Measurements from ENCODE around the gene PITRM1. TPM values are rescaled to one million over a fixed set of nuclear protein-coding genes. Genes with fewer than 3 reads are reported as not detected.

Gene PITRM1
- total RNA-seq, 1 donor = 84.6 TPM

DNA sequence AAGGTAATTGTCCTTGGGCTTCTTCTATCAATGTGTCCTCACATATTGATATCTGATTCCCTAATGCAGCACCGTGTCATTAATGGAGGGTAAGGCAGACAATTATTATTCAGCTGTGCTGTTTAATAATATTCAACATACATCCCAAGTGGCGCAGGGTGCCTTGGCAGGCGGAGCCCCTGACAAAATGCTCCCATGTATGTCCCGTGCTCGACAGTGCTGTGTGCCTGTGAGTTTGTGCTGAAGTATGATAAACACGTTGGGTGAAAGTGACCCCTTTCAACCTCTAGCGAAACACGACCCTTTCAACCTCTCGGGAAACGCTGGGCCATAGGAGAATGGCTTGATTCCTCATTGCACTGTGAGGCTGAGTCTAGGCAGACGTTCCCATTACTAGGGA is 73.9 kb downstream of the PITRM1 start:
- no peak overlapping the region for H3K4me3 ChIP-seq (ENCODE audit: low read depth, low read length)
- TF ChIP-seq, protein P1, sequence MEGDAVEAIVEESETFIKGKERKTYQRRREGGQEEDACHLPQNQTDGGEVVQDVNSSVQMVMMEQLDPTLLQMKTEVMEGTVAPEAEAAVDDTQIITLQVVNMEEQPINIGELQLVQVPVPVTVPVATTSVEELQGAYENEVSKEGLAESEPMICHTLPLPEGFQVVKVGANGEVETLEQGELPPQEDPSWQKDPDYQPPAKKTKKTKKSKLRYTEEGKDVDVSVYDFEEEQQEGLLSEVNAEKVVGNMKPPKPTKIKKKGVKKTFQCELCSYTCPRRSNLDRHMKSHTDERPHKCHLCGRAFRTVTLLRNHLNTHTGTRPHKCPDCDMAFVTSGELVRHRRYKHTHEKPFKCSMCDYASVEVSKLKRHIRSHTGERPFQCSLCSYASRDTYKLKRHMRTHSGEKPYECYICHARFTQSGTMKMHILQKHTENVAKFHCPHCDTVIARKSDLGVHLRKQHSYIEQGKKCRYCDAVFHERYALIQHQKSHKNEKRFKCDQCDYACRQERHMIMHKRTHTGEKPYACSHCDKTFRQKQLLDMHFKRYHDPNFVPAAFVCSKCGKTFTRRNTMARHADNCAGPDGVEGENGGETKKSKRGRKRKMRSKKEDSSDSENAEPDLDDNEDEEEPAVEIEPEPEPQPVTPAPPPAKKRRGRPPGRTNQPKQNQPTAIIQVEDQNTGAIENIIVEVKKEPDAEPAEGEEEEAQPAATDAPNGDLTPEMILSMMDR (IDR thresholded peaks at IDR 0.05; ENCODE audit: insufficient read depth, low read depth, low read length) = no peak
- peak; percentile 37 for DNase-seq (ENCODE audit: low read depth)

DNA sequence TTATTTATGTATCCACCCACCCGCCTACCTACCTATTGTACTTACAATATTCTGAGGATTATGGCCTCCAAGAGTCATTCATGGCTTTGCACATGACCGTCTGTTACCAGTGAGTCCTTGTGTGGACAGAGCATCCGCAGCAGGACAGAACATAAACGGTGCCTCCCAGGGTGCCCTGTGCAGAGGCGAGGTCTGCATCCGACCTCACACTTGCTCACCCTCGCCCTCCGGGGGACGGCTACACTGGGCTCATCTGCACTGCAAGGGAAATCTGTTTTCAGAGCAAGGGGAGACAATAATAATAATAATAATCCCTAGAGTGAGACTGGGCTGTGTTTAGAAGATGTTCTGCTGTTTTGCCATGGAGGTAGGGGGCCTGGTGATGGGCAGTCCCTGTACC is 75.4 kb downstream of the PITRM1 start:
- DNase-seq (ENCODE audit: low read depth) = no peak
- H3K4me3 ChIP-seq (ENCODE audit: low read depth, low read length) = no peak overlapping the region
- TF ChIP-seq, protein P1 (IDR thresholded peaks at IDR 0.05; ENCODE audit: insufficient read depth, low read depth, low read length) = no peak

DNA sequence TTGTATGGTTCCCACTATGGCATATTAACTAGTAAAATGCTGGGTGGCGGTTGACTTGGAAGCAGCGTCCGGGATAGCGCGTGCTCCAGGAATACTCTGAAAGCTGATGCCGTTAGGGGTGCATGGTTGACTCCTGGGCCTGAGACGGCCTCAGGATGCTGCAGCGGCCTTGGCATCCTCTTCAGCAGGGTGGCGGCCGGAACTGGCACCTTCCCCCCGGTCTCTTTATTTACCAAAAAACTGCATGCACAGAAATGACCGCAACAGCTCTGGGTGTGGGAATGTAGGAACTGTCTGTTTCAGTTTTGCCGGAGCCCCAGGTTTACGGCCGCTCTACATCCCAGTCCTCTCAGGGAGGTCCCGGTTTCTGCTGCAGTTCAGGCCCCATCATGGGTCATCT is 76.4 kb downstream of the PITRM1 start:
- TF ChIP-seq, protein P1 (IDR thresholded peaks at IDR 0.05; ENCODE audit: insufficient read depth, low read depth, low read length) = no peak
- H3K4me3 ChIP-seq (ENCODE audit: low read depth, low read length) = peak overlapping the region; percentile 19
- peak; percentile 65 for DNase-seq (ENCODE audit: low read depth)

DNA sequence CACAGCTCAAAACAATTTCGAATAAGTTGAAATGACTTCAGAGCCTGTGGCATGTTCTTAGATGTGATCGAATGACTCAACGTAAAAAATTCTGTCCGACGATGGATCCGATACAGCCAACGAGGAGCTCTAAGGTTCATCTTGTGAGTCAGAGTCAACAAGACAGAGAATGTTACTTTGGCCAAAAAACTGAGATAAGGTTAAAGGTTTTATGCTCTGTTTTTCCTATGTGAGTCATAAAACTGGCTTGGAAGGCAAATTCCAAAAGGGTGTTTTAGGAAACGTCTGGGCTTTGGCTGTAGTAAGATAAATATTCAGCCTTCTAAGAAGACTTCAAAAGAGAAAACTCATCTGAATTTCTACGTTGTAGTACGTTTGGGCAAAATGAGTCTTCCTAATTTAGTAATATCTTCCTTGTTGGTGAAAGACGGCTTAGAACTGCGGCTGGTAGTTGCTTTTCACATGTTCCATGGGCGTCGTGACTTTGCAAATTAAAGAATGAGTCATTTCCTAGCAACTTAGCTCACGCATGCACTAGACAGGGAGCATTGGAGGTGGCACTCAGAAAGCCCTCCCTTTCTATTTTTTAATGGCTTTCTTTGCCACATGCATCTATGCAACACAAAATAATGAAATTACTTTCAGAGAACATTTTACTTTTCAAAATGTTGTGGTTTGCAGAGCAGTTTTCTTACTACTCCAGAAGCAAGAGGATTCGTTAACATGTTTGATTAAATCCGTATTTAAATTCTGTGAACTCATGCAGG is 77.0 kb downstream of the PITRM1 start:
- TF ChIP-seq, protein P1 (IDR thresholded peaks at IDR 0.05; ENCODE audit: insufficient read depth, low read depth, low read length) = no peak
- H3K4me3 ChIP-seq (ENCODE audit: low read depth, low read length) = peak overlapping the region; percentile 34
- peak; percentile 99 for DNase-seq (ENCODE audit: low read depth)

DNA sequence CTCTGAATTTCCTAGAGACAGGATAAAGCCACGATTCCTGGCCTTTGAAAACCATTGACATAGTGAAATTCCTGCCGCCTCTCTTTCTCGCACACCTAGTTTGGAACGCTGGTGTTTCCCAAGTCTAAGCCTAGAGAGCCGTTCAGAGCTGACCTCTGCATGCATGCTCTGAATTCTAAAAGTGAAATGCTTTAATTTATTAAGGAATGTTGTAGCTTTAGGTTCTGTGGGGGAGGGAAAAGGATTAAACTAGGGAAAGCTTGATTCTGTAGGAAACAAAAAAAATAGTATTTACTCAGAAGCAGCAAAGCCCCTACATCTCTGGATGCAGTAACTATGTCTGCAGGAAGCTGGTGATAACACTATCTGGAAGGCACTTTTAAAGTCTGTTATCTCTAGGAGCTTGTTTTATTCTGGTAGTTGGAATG is 78.0 kb downstream of the PITRM1 start:
- peak overlapping the region; percentile 34 for H3K4me3 ChIP-seq (ENCODE audit: low read depth, low read length)
- TF ChIP-seq, protein P1 (IDR thresholded peaks at IDR 0.05; ENCODE audit: insufficient read depth, low read depth, low read length) = no peak
- peak; percentile 65 for DNase-seq (ENCODE audit: low read depth)

DNA sequence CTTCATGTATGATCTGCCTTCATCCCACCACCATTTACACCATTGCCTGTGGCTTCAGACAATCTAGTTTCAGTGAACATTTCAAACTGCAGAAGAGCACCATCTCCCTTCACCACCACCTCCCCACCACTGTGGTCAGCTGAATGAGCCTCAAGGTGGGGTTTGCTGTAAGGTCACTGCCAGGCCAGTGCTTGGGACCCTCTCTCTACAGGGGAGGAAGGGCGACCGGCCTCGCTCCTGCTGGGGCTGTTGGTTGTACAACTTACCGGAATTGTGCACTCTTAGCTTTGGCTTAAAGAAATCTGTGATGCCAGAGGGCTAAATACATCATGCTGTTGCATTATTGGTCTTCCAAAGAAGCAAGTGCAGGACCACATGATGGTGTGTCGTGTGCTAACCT is 78.6 kb downstream of the PITRM1 start:
- no peak overlapping the region for H3K4me3 ChIP-seq (ENCODE audit: low read depth, low read length)

More for the DNA sequence above, 78.6 kb downstream of the PITRM1 start:
- DNase-seq (ENCODE audit: low read depth) = no peak
- TF ChIP-seq, protein P1 (IDR thresholded peaks at IDR 0.05; ENCODE audit: insufficient read depth, low read depth, low read length) = no peak
